B cell (primary cell): ENCODE measurements around the gene PSME3IP1. TPM values are rescaled to one million over a fixed set of nuclear protein-coding genes. Genes with fewer than 3 reads are reported as not detected.

Experiments
- ATAC-seq: fragments of 200-7000 bp; cut with Tn5 transposase; one replicate; pipeline ENCODE4 v1.10.0; 2021; ENCODE audit warnings: low read depth, mild to moderate bottlenecking, moderate number of reproducible peaks, moderate library complexity
- CTCF ChIA-PET: fragments of 350-600 bp; sonication (Branson Sonifier 250); formaldehyde crosslinking; loops from one replicate; lab custom pipeline; 2021; ENCODE audit warnings: antibody characterized with exemption, inconsistent platforms; lab: Charles Lee
- POLR2A ChIA-PET: fragments of 350-600 bp; sonication (Branson Sonifier 250); formaldehyde crosslinking; loops from one replicate; lab custom pipeline; 2021; ENCODE audit warnings: antibody characterized with exemption; lab: Charles Lee
- DNase-seq: peaks from one replicate; pipeline ENCODE4 v3.0.0; 2013
- H2AFZ ChIP-seq: 2 replicates; pipeline ENCODE4 v1.6.1; 2012; ENCODE audit warnings: mild to moderate bottlenecking, low read depth, low read length; ENCODE audit not compliant: insufficient read depth, poor library complexity, severe bottlenecking
- H3K27ac ChIP-seq, 2 donors: 1 replicate in 1 of 2; 2 replicates in 1 of 2; pipeline ENCODE4 v1.5.1; 2012 to 2013; ENCODE audit warnings: low read length in 2 of 2, mild to moderate bottlenecking in 2 of 2, moderate library complexity in 1 of 2
- H3K27me3 ChIP-seq, 4 experiments: fragments of 200-600 bp in 1 of 4; sonication (generic) in 1 of 4; replicated peaks in 1 of 4; 1 replicate in 2 of 4; 2 replicates in 2 of 4; pipeline versions ENCODE4 v1.6.1 to v1.7.0; 2013 to 2016; ENCODE audit warnings: low read length in 3 of 4, mild to moderate bottlenecking in 2 of 4, mixed read lengths in 1 of 4, moderate library complexity in 1 of 4; ENCODE audit not compliant: insufficient read depth in 4 of 4, control insufficient read depth in 3 of 4; ENCODE audit errors: control extremely low read depth in 1 of 4
- H3K36me3 ChIP-seq, 2 experiments: replicated peaks in 1 of 2; 1 replicate in 1 of 2; 2 replicates in 1 of 2; pipeline versions ENCODE4 v1.6.1 to v1.7.1; 2013; ENCODE audit warnings: low read length in 1 of 2; ENCODE audit not compliant: insufficient read depth in 2 of 2, control insufficient read depth in 1 of 2; ENCODE audit errors: control extremely low read depth in 1 of 2, extremely low read depth in 1 of 2
- H3K4me1 ChIP-seq, 2 donors: fragments of 200-600 bp in 1 of 2; sonication (generic) in 1 of 2; 1 replicate in 1 of 2; 2 replicates in 1 of 2; pipeline versions ENCODE4 v1.5.1 to v1.6.1; 2013 to 2017; ENCODE audit warnings: low read length in 2 of 2; ENCODE audit not compliant: control insufficient read depth in 2 of 2, insufficient read depth in 2 of 2
- H3K4me2 ChIP-seq: replicated peaks from 2 replicates; pipeline ENCODE3; 2012; ENCODE audit warnings: mild to moderate bottlenecking, low read depth, low read length; ENCODE audit not compliant: poor library complexity, severe bottlenecking
- H3K4me3 ChIP-seq, 5 experiments: fragments of 200-600 bp in 1 of 5; sonication (generic) in 1 of 5; 1 replicate in 3 of 5; 2 replicates in 2 of 5; pipeline versions ENCODE4 v1.5.1 to v1.7.0; 2011 to 2016; ENCODE audit warnings: low read length in 4 of 5, mild to moderate bottlenecking in 4 of 5, low read depth in 2 of 5, control low read depth in 1 of 5, moderate library complexity in 1 of 5; ENCODE audit not compliant: insufficient read depth in 1 of 5; ENCODE audit errors: control extremely low read depth in 1 of 5, extremely low read depth in 1 of 5
- H3K79me2 ChIP-seq: fragments of 200-600 bp; sonication (generic); one replicate; pipeline ENCODE4 v1.6.0; 2016; ENCODE audit warnings: low read length; ENCODE audit not compliant: control insufficient read depth, insufficient read depth
- H3K9ac ChIP-seq: fragments of 200-600 bp; sonication (generic); 2 replicates; pipeline ENCODE4 v1.6.1; 2017; ENCODE audit warnings: mild to moderate bottlenecking, low read length, moderate library complexity
- H3K9me3 ChIP-seq, 3 donors: one replicate each; pipeline versions ENCODE4 v1.6.1 to v1.7.1; 2013; ENCODE audit warnings: low read length in 2 of 3; ENCODE audit not compliant: control insufficient read depth in 2 of 3, insufficient read depth in 1 of 3; ENCODE audit errors: control extremely low read depth in 1 of 3
- H4K20me1 ChIP-seq: 2 replicates; pipeline ENCODE4 v1.6.0; 2012; ENCODE audit warnings: mild to moderate bottlenecking, low read length; ENCODE audit not compliant: insufficient read depth, control insufficient read depth, poor library complexity, severe bottlenecking
- H3K27ac Mint-ChIP-seq: one replicate; pipeline ENCODE4 v1.8.0; 2021; ENCODE audit warnings: mixed read lengths
- H3K27me3 Mint-ChIP-seq: one replicate; pipeline ENCODE4 v1.8.0; 2021; ENCODE audit warnings: mixed read lengths
- H3K4me1 Mint-ChIP-seq: one replicate; pipeline ENCODE4 v1.8.0; 2021; ENCODE audit warnings: mixed read lengths
- H3K4me3 Mint-ChIP-seq: one replicate; pipeline ENCODE4 v1.8.0; 2021; ENCODE audit warnings: mixed read lengths
- H3K9me3 Mint-ChIP-seq: one replicate; pipeline ENCODE4 v1.8.0; 2022; ENCODE audit warnings: mixed read lengths; ENCODE audit not compliant: insufficient read depth
- CTCF ChIP-seq: fragments of 200-600 bp; IDR thresholded peaks from one replicate; pipeline ENCODE4 v1.8.0; 2022; ENCODE audit warnings: antibody characterized with exemption, mild to moderate bottlenecking
- EZH2 ChIP-seq: IDR thresholded peaks from 2 replicates; pipeline ENCODE4 v1.6.1; 2012; ENCODE audit warnings: borderline replicate concordance, low read depth, mild to moderate bottlenecking, moderate library complexity, low read length; ENCODE audit not compliant: insufficient read depth, poor library complexity, severe bottlenecking
- WGBS: methylation state at CpG from one replicate; pipeline ENCODE4 v1.1.5; 2013; ENCODE audit warnings: missing lambda C conversion rate; ENCODE audit not compliant: insufficient coverage; 5-methylcytosine and 5-hydroxymethylcytosine counted together
- intact Hi-C: fragments of 100-400 bp; cut with micrococcal nuclease; formaldehyde crosslinking; loops from one replicate; pipeline ENCODE4 v1.10.0; 2022
- polyA plus RNA-seq: library from polyadenylated mRNA; depleted of rRNA; stranded (reverse); fragments of >200 nt; gene quantifications from 2 replicates; pipeline ENCODE4 v1.2.3, GENCODE V29; 2012
- total RNA-seq, 2 donors: library from RNA; stranded (reverse); fragments of 120-200 nt in 1 of 2; gene quantifications; 1 replicate in 1 of 2; 2 replicates in 1 of 2; pipeline versions ENCODE4 v1.2.3 to v1.2.4, GENCODE V29; 2013 to 2022

The PSME3IP1 gene
- total and polyA plus RNA-seq, 2 donors (not counting 1 experiment from before 2014, with no cell fraction given), result 125 to 166 TPM

DNA sequence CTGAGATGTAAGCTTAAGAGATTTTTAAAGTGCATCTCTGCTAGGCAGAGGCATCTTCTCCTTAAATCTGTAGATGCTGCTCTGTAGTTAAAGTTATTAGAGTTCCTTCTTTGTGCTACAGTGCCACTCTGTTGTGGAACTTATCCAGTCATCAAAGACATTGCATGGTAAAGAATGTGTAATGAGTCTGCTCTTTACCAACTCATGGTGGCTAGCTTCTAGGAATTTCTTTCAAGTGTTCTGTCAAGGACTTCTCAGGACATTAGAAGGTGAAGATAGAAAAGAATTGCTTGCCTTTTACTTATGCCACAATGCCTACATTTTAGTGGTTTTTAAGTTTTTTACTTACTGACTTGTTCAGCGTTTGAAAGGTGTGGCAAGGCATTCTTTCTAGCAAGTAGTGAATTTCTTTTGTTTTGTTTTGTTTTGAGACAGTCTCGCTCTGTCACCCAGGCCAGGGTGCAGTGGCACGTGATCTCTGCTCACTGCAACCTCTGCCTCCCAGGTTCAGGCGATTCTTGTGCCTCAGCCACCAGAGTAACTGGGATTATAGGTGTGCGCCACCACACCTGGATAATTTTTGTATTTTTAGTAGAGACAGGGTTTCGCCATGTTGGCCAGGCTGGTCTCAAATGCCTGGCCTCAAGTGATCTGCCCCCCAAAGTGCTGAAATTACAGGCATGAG is 39.0 kb upstream of the PSME3IP1 start:
- CTCF ChIA-PET, result no interaction called here

More for the DNA sequence above, 39.0 kb upstream of the PSME3IP1 start:
- Histone ChIP-seq H3K36me3 (peaks cover 8 to 79% of the 10 kb centered on the region in 2 experiments), H3K4me3 (no peak overlapping the region), H4K20me1 (no peaks in the 10 kb centered on the region), H3K4me2 (no peak overlapping the region), H3K27me3 (no peaks in the 10 kb centered on the region), H2AFZ (no peak overlapping the region), H3K9me3 (no peaks in the 10 kb centered on the region), H3K27ac (no peak overlapping the region), H3K4me1 (no peaks in the 10 kb centered on the region), H3K79me2 (no peaks in the 10 kb centered on the region), H3K9ac (no peak overlapping the region)
- 95% methylated on average over 5 of the region's 6 CpGs for WGBS
- no peak for DNase-seq
- no peaks in the 10 kb centered on the region for H3K27me3 Mint-ChIP-seq
- no peaks in the 10 kb centered on the region for H3K4me1 Mint-ChIP-seq
- H3K4me3 Mint-ChIP-seq, result no peak overlapping the region
- H3K27ac Mint-ChIP-seq, result no peak overlapping the region
- POLR2A ChIA-PET, result no interaction called here
- H3K9me3 Mint-ChIP-seq, result no peaks in the 10 kb centered on the region
- intact Hi-C loops, result no loop called here
- TF ChIP-seq CTCF (no peak), EZH2 (no peak)
- ATAC-seq, result no peak
